NOMO-1 treated with dmso at 0.1 percent for 144 hours (cell line): ENCODE results near the gene ATP5PD.
"Not testable (repeated sequence)": the region's sequence is repeated elsewhere in the genome, so short reads cannot be mapped to it uniquely, and the experiment has no call there.

Experiments
- DNase-seq: peaks from one replicate; lab custom pipeline; 2025; ENCODE audit not compliant: unreplicated experiment; lab: John Stamatoyannopoulos, UW

The ATP5PD gene

GRCh38 chr17:75025398-75025734, 21.4 kb downstream of the ATP5PD start:
- DNase-seq = not testable (repeated sequence)

- no peak for DNase-seq
Measured at GRCh38 chr17:75024686-75025397, 21.9 kb downstream of the ATP5PD start.

- DNase-seq = no peak
Measured at GRCh38 chr17:75020331-75021110, 26.2 kb downstream of the ATP5PD start.

GRCh38 chr17:75019710-75020109, 27.1 kb downstream of the ATP5PD start:
- no peak for DNase-seq

- DNase-seq = no peak
Measured at GRCh38 chr17:75019146-75019545, 27.6 kb downstream of the ATP5PD start.

- no peak for DNase-seq
Measured at GRCh38 chr17:75013092-75013559, 33.6 kb downstream of the ATP5PD start.

- peak; percentile 88 for DNase-seq
Measured at GRCh38 chr17:75012346-75013091, 34.2 kb downstream of the ATP5PD start, which contains the start of gene MRPL58. Gene MRPL58, plus strand, starts transcription at chr17:75012670. Its CDS starts 17 bp downstream, at chr17:75012687.

- no peak for DNase-seq
Measured at GRCh38 chr17:75012096-75012345, 34.7 kb downstream of the ATP5PD start.

GRCh38 chr17:75011401-75012095, 35.2 kb downstream of the ATP5PD start:
- DNase-seq = no peak

GRCh38 chr17:75010683-75011400, 35.9 kb downstream of the ATP5PD start:
- no peak for DNase-seq

GRCh38 chr17:75009139-75009724, 37.5 kb downstream of the ATP5PD start:
- no peak for DNase-seq

GRCh38 chr17:75008373-75008772, 38.4 kb downstream of the ATP5PD start:
- DNase-seq = no peak

GRCh38 chr17:75006653-75007052, 40.1 kb downstream of the ATP5PD start:
- peak; percentile 42 for DNase-seq

- DNase-seq = not testable (repeated sequence)
Measured at GRCh38 chr17:75006084-75006483, 40.7 kb downstream of the ATP5PD start.

- no peak for DNase-seq
Measured at GRCh38 chr17:75005291-75005690, 41.5 kb downstream of the ATP5PD start.

- DNase-seq = no peak
Measured at GRCh38 chr17:75004371-75004770, 42.4 kb downstream of the ATP5PD start.

- no peak for DNase-seq
Measured at GRCh38 chr17:75003957-75004355, 42.8 kb downstream of the ATP5PD start.

- no peak for DNase-seq
Measured at GRCh38 chr17:75003070-75003956, 43.5 kb downstream of the ATP5PD start.
